Upper lobe of right lung (tissue), 1 donor: ENCODE data around the gene NPHP4. TPM values are rescaled to one million over a fixed set of nuclear protein-coding genes. Genes with fewer than 3 reads are reported as not detected.

Experiments
- ATAC-seq: fragments of 200-7000 bp; cut with Tn5 transposase; one replicate; pipeline ENCODE4 v1.9.1; 2020; ENCODE audit warnings: mild to moderate bottlenecking, moderate library complexity
- DNase-seq: peaks from one replicate; pipeline ENCODE4 v3.0.0-alpha.2; 2020
- H3K27ac ChIP-seq: fragments of 200-600 bp; one replicate; pipeline ENCODE4 v1.8.0; 2022
- H3K27me3 ChIP-seq: fragments of 200-600 bp; one replicate; pipeline ENCODE4 v1.8.0; 2022; ENCODE audit warnings: mild to moderate bottlenecking
- H3K36me3 ChIP-seq: fragments of 200-600 bp; one replicate; pipeline ENCODE4 v1.8.0; 2022
- H3K4me1 ChIP-seq: fragments of 200-600 bp; one replicate; pipeline ENCODE4 v1.8.0; 2022
- H3K4me3 ChIP-seq: fragments of 200-600 bp; one replicate; pipeline ENCODE4 v1.8.0; 2022; ENCODE audit warnings: mild to moderate bottlenecking
- H3K9me3 ChIP-seq: fragments of 200-600 bp; one replicate; pipeline ENCODE4 v1.8.0; 2022
- intact Hi-C: fragments of 100-400 bp; cut with DNase I; formaldehyde crosslinking; loops from one replicate; pipeline ENCODE4 v1.11.0; 2022
- total RNA-seq: library from RNA; stranded (reverse); fragmentation: NEBNext Ultra II Directional; extraction: Animal tissue kit (Norgen Biotek cat#: 25700); gene quantifications from one replicate; pipeline ENCODE4 v1.2.1, GENCODE V29; 2021
- TF ChIP-seq, protein P1 (sequence below): fragments of 200-600 bp; IDR thresholded peaks from one replicate; pipeline ENCODE4 v1.8.0; 2022; ENCODE audit warnings: antibody characterized with exemption
- donor health status: DM: no; HTN: yes; CAD: no; lungs with severe emphysema.

The NPHP4 gene
- total RNA-seq, 1 donor from 2014 or later, result 14.6 TPM

DNA sequence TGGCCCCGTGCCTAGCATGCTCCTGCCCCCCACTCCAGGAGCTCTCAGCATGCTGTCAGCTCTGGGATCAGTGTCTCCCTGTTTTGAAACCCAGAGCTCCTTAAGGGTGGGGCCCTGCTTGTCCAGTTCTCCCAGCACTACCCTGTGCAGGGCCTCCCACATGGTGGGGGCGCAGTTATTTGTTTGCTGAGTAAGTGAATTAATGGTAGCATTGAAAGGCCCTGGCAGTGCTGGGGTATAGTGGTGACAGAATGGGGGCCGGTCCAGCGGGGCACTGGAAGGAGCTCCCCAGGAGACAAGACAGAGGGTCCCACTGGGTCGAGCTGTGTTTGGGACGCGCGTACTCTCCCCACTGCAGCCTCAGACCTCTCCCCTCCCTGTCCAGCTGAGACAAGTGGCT is 99.9 kb downstream of the NPHP4 start:
- no peak overlapping the region for H3K4me3 ChIP-seq
- H3K36me3 ChIP-seq, result no peaks in the 10 kb centered on the region
- DNase-seq (no peak), ATAC-seq (no peak)
- intact Hi-C loops, result no loop called here
- TF ChIP-seq, protein P1, sequence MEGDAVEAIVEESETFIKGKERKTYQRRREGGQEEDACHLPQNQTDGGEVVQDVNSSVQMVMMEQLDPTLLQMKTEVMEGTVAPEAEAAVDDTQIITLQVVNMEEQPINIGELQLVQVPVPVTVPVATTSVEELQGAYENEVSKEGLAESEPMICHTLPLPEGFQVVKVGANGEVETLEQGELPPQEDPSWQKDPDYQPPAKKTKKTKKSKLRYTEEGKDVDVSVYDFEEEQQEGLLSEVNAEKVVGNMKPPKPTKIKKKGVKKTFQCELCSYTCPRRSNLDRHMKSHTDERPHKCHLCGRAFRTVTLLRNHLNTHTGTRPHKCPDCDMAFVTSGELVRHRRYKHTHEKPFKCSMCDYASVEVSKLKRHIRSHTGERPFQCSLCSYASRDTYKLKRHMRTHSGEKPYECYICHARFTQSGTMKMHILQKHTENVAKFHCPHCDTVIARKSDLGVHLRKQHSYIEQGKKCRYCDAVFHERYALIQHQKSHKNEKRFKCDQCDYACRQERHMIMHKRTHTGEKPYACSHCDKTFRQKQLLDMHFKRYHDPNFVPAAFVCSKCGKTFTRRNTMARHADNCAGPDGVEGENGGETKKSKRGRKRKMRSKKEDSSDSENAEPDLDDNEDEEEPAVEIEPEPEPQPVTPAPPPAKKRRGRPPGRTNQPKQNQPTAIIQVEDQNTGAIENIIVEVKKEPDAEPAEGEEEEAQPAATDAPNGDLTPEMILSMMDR, result no peak
- no peaks in the 10 kb centered on the region for H3K9me3 ChIP-seq
- no peaks in the 10 kb centered on the region for H3K27me3 ChIP-seq
- no peak overlapping the region for H3K27ac ChIP-seq
- H3K4me1 ChIP-seq, result no peaks in the 10 kb centered on the region

DNA sequence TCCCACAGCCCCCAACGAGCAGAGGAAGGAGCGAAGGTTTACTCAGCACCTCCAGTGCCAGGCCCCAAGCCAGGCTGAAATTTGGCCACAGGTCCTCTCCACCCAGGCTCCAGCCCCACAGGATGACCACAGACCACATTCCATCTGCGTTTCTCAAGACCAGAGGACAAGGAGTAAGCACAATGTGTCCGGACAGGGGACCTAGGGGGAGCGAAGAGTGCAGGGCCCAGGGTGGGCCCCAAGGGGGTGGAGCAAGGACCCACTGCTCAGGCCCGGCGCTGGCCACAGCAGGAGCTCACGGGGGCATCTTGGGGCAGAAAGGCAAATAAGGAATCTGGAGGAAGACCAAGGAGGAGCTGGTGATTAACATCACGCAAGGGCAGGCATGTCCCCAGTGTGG is 100.5 kb downstream of the NPHP4 start:
- DNase-seq (no peak), ATAC-seq (no peak)
- no peak overlapping the region for H3K27ac ChIP-seq
- no peak overlapping the region for H3K4me3 ChIP-seq
- H3K4me1 ChIP-seq, result no peaks in the 10 kb centered on the region
- no peaks in the 10 kb centered on the region for H3K27me3 ChIP-seq
- no peaks in the 10 kb centered on the region for H3K9me3 ChIP-seq
- no peaks in the 10 kb centered on the region for H3K36me3 ChIP-seq
- intact Hi-C loops, result no loop called here
- TF ChIP-seq, protein P1, result no peak

DNA sequence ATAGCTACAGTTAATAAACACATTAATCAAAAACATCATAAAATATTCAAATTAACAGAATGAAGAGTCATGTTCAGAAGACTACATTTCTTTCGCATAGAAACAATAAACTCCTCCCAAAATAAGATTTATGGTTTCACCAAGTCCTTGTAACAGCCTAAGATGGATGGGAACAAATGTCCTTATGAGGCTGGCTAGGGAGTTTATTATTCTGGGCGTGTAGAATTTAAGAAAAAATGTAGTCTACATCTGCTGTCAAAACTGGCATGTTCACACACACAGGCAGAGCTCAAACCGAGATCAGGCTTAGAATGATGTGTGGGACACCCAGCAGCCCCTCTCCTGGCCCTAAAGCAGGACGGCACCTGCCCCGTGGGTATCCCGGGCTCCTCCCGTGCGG is 101.1 kb downstream of the NPHP4 start:
- DNase-seq (no peak), ATAC-seq (no peak)
- H3K27ac ChIP-seq, result no peak overlapping the region
- H3K4me1 ChIP-seq, result no peaks in the 10 kb centered on the region
- intact Hi-C loops, result no loop called here
- TF ChIP-seq, protein P1, result no peak
- no peaks in the 10 kb centered on the region for H3K9me3 ChIP-seq
- no peaks in the 10 kb centered on the region for H3K27me3 ChIP-seq
- no peaks in the 10 kb centered on the region for H3K36me3 ChIP-seq
- H3K4me3 ChIP-seq, result no peak overlapping the region

DNA sequence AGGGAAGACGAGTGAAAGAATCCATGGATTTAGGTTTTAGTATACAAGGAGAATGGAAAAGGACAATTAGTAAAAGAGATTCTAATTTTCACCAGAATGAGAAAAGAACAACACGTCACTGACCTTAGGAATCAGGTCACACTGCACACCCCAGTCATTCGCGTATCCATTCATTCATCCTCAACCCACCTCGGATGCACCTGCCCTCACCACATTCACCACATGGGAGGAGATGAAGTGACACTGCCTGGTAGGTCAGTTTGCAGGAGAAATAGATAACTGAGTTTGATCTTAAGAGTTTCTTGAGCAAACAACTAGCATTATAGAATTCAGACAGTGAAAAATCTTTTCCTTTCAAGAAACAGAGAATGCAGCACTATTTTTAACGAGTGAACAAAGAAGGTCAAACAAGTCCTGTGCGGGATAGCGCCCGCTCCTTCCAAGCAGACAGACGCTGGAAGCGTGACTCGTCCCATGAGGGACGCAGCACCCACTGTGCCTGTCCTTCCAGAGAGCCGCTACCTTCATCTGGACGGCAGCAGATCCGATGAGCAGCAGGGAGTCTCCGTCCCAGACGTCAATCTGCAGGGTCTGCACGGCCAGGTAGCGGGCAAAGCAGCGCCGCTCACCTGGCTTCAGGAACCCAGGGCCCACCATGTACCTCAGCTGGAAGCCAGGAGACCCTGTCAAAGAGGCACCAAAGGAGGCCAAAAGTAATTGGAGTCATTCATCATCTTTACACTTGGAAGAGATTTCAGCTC is 101.7 kb downstream of the NPHP4 start:
- TF ChIP-seq, protein P1, result no peak
- H3K36me3 ChIP-seq, result no peaks in the 10 kb centered on the region
- H3K9me3 ChIP-seq, result no peaks in the 10 kb centered on the region
- H3K27ac ChIP-seq, result no peak overlapping the region
- H3K4me3 ChIP-seq, result no peak overlapping the region
- intact Hi-C loops, result no loop called here
- ATAC-seq (no peak), DNase-seq (no peak)
- H3K27me3 ChIP-seq, result no peaks in the 10 kb centered on the region
- H3K4me1 ChIP-seq, result no peaks in the 10 kb centered on the region

DNA sequence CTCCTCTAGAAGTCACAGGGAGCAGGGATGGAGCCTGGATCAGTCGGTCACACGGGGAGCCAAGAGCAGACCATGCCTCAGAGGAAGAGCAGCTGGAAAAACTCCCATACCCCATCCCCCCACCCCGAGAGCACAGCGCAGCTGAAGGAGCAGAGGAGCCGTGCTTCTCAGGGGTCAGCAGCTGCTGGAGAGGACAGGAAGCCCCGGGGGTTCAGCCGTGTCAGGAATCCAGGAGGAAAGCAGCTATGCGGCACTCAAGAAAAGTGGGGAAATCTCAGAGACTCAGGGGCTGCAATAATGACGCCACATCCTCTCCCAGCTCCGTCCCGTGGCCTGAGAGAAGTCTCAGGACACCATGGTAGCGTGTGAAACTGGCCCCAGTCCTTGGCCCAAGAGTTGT is 102.3 kb downstream of the NPHP4 start:
- intact Hi-C loops, result no loop called here

More for the DNA sequence above, 102.3 kb downstream of the NPHP4 start:
- Histone ChIP-seq H3K27me3 (no peaks in the 10 kb centered on the region), H3K4me3 (no peak overlapping the region), H3K27ac (no peak overlapping the region), H3K4me1 (no peaks in the 10 kb centered on the region), H3K36me3 (no peaks in the 10 kb centered on the region), H3K9me3 (no peaks in the 10 kb centered on the region)
- no peak for DNase-seq
- ATAC-seq, result no peak
- TF ChIP-seq, protein P1, result no peak
